ENCODE data around the gene ARHGAP26. TPM values are rescaled to one million over a fixed set of nuclear protein-coding genes. Genes with fewer than 3 reads are reported as not detected.

The ARHGAP26 gene
- total and polyA plus RNA-seq, 2 donors (not counting 1 experiment from before 2014, with no cell fraction given): 4.1 to 6.8 TPM

GRCh38 chr5:142792865-142793232, 22.7 kb downstream of the ARHGAP26 start:
- Histone ChIP-seq H2AFZ (ENCODE audit: low read length) (no peak overlapping the region), H3K27ac (ENCODE audit: insufficient read depth, low read length) (no peak overlapping the region), H3K9ac (ENCODE audit: insufficient read depth, low read length) (no peak overlapping the region), H3K27me3 (ENCODE audit: control insufficient read depth, insufficient read depth, low read length) (peaks cover 4% of the 10 kb centered on the region), H3K79me2 (ENCODE audit: control insufficient read depth, insufficient read depth, low read length) (no peaks in the 10 kb centered on the region), H3K4me3 (replicated peaks in 1 of 4; ENCODE audit: control extremely low read depth in 1 of 4, insufficient read depth in 1 of 4, low read depth in 3 of 4, low read length in 4 of 4) (no peak overlapping the region), H3K36me3 (ENCODE audit: control insufficient read depth, insufficient read depth, low read length) (no peaks in the 10 kb centered on the region), H3K4me2 (ENCODE audit: extremely low read depth, insufficient read depth, low read length) (no peak overlapping the region), H3K9me3 (ENCODE audit: control insufficient read depth, insufficient read depth, low read depth, low read length) (no peaks in the 10 kb centered on the region), H3K4me1 (ENCODE audit: control insufficient read depth, extremely low read depth, insufficient read depth, low read length) (no peaks in the 10 kb centered on the region), H4K20me1 (ENCODE audit: control insufficient read depth, extremely low read depth, insufficient read depth, low read length) (no peaks in the 10 kb centered on the region)
- TF ChIP-seq CTCF (conservative IDR thresholded peaks at IDR 0.05 in 1 of 2, IDR thresholded peaks at IDR 0.05 in 1 of 2; ENCODE audit: low read depth in 1 of 2, low read length in 2 of 2): no peak
- TF ChIP-seq EZH2 (IDR thresholded peaks at IDR 0.05; ENCODE audit: low read length, missing control alignments): no peak
- no peak for DNase-seq (ENCODE audit: low read depth in 2 of 2)

- Histone ChIP-seq H3K4me3 (replicated peaks in 1 of 4; ENCODE audit: control extremely low read depth in 1 of 4, insufficient read depth in 1 of 4, low read depth in 3 of 4, low read length in 4 of 4) (no peak overlapping the region), H2AFZ (ENCODE audit: low read length) (no peak overlapping the region), H3K79me2 (ENCODE audit: control insufficient read depth, insufficient read depth, low read length) (no peaks in the 10 kb centered on the region), H3K9ac (ENCODE audit: insufficient read depth, low read length) (no peak overlapping the region), H3K4me2 (ENCODE audit: extremely low read depth, insufficient read depth, low read length) (no peak overlapping the region), H3K4me1 (ENCODE audit: control insufficient read depth, extremely low read depth, insufficient read depth, low read length) (no peaks in the 10 kb centered on the region), H4K20me1 (ENCODE audit: control insufficient read depth, extremely low read depth, insufficient read depth, low read length) (no peaks in the 10 kb centered on the region), H3K9me3 (ENCODE audit: control insufficient read depth, insufficient read depth, low read depth, low read length) (no peaks in the 10 kb centered on the region), H3K27ac (ENCODE audit: insufficient read depth, low read length) (no peak overlapping the region), H3K27me3 (ENCODE audit: control insufficient read depth, insufficient read depth, low read length) (peaks cover 7% of the 10 kb centered on the region), H3K36me3 (ENCODE audit: control insufficient read depth, insufficient read depth, low read length) (no peaks in the 10 kb centered on the region)
- TF ChIP-seq EZH2 (IDR thresholded peaks at IDR 0.05; ENCODE audit: low read length, missing control alignments): no peak
- TF ChIP-seq CTCF (conservative IDR thresholded peaks at IDR 0.05 in 1 of 2, IDR thresholded peaks at IDR 0.05 in 1 of 2; ENCODE audit: low read depth in 1 of 2, low read length in 2 of 2): no peak
- DNase-seq (ENCODE audit: low read depth in 2 of 2): no peak
These were observed 24.4 kb downstream of the ARHGAP26 start for GRCh38 chr5:142794537-142794936.

- Histone ChIP-seq H3K36me3 (ENCODE audit: control insufficient read depth, insufficient read depth, low read length) (no peaks in the 10 kb centered on the region), H3K4me2 (ENCODE audit: extremely low read depth, insufficient read depth, low read length) (no peak overlapping the region), H3K4me3 (replicated peaks in 1 of 4; ENCODE audit: control extremely low read depth in 1 of 4, insufficient read depth in 1 of 4, low read depth in 3 of 4, low read length in 4 of 4) (no peak overlapping the region), H3K9me3 (ENCODE audit: control insufficient read depth, insufficient read depth, low read depth, low read length) (no peaks in the 10 kb centered on the region), H3K9ac (ENCODE audit: insufficient read depth, low read length) (no peak overlapping the region), H2AFZ (ENCODE audit: low read length) (no peak overlapping the region), H3K79me2 (ENCODE audit: control insufficient read depth, insufficient read depth, low read length) (no peaks in the 10 kb centered on the region), H4K20me1 (ENCODE audit: control insufficient read depth, extremely low read depth, insufficient read depth, low read length) (no peaks in the 10 kb centered on the region), H3K27me3 (ENCODE audit: control insufficient read depth, insufficient read depth, low read length) (peaks cover 7% of the 10 kb centered on the region), H3K27ac (ENCODE audit: insufficient read depth, low read length) (no peak overlapping the region), H3K4me1 (ENCODE audit: control insufficient read depth, extremely low read depth, insufficient read depth, low read length) (no peaks in the 10 kb centered on the region)
- TF ChIP-seq EZH2 (IDR thresholded peaks at IDR 0.05; ENCODE audit: low read length, missing control alignments) (no peak), CTCF (conservative IDR thresholded peaks at IDR 0.05 in 1 of 2, IDR thresholded peaks at IDR 0.05 in 1 of 2; ENCODE audit: low read depth in 1 of 2, low read length in 2 of 2) (no peak)
- no peak for DNase-seq (ENCODE audit: low read depth in 2 of 2)
These were observed 25.1 kb downstream of the ARHGAP26 start for GRCh38 chr5:142795251-142795650.
